Breast epithelium (tissue), 4 donors: ENCODE results near the gene ADAMTS3. TPM values are rescaled to one million over a fixed set of nuclear protein-coding genes. Genes with fewer than 3 reads are reported as not detected.

Experiments
- DNase-seq, 2 donors: peaks; one replicate each; pipeline ENCODE4 v3.0.0-alpha.2; 2019; ENCODE audit warnings: low spot score in 2 of 2
- H3K27ac ChIP-seq, 2 donors: fragments of 200-600 bp; sonication (generic) in 1 of 2; one replicate each; pipeline ENCODE4 v1.5.1; 2016 to 2019; ENCODE audit warnings: mild to moderate bottlenecking in 1 of 2
- H3K27me3 ChIP-seq, 2 donors: fragments of 200-600 bp; sonication (generic) in 1 of 2; one replicate each; pipeline versions ENCODE4 v1.5.1 to v1.6.0; 2017 to 2019; ENCODE audit warnings: control low read depth in 1 of 2, mild to moderate bottlenecking in 1 of 2
- H3K36me3 ChIP-seq: fragments of 200-600 bp; one replicate; pipeline ENCODE4 v1.5.1; 2019
- H3K4me1 ChIP-seq, 2 donors: fragments of 200-600 bp; sonication (generic); one replicate each; pipeline ENCODE4 v1.5.1; 2016 to 2019; ENCODE audit warnings: control low read depth in 1 of 2
- H3K4me3 ChIP-seq, 3 donors: fragments of 200-600 bp; sonication (generic); 1 replicate in 2 of 3; 2 replicates in 1 of 3; pipeline ENCODE4 v1.5.1; 2016 to 2019; ENCODE audit warnings: mild to moderate bottlenecking in 3 of 3, moderate library complexity in 2 of 3
- H3K9me3 ChIP-seq, 2 donors: fragments of 200-600 bp; sonication (generic) in 1 of 2; one replicate each; pipeline ENCODE4 v1.5.1; 2016 to 2019; ENCODE audit warnings: control low read depth in 1 of 2
- CTCF ChIP-seq, 3 donors: fragments of 450-650 bp; IDR thresholded peaks; one replicate each; pipeline ENCODE4 v1.5.1; 2016 to 2017; ENCODE audit warnings: antibody characterized with exemption in 3 of 3, mild to moderate bottlenecking in 3 of 3, moderate library complexity in 3 of 3
- POLR2A ChIP-seq: fragments of 450-650 bp; IDR thresholded peaks from one replicate; pipeline ENCODE4 v1.6.1; 2016; ENCODE audit warnings: antibody characterized with exemption, mild to moderate bottlenecking, moderate library complexity
- POLR2AphosphoS5 ChIP-seq, 3 donors: sonication (generic); formaldehyde crosslinking; IDR thresholded peaks; one replicate each; pipeline ENCODE4 v1.6.1; 2017; ENCODE audit warnings: antibody characterized with exemption in 3 of 3
- intact Hi-C: fragments of 100-400 bp; cut with DNase I; formaldehyde crosslinking; loops from one replicate; pipeline ENCODE4 v1.15.1; 2023; ENCODE audit warnings: low total_unique reads
- total RNA-seq, 3 donors: library from RNA; depleted of rRNA; stranded (reverse); fragments of >200 nt; gene quantifications; one replicate each; pipeline ENCODE4 v1.1.0, GENCODE V29; 2016

ADAMTS3 gene
- total RNA-seq, 3 donors from 2014 or later, result 1.9 to 5.6 (median 2.9) TPM

GRCh38 chr4:72566464-72566972 lies 2.5 kb downstream of the ADAMTS3 start:
- H3K4me3 ChIP-seq, result no peak overlapping the region
- H3K27ac ChIP-seq, result peak overlapping the region in 1 of 2 donors; percentile 34
- intact Hi-C loops, result no loop called here
- H3K9me3 ChIP-seq, result no peaks in the 10 kb centered on the region
- TF ChIP-seq POLR2AphosphoS5 (IDR thresholded peaks at IDR 0.05), result no peak
- TF ChIP-seq POLR2A, result no peak
- no peak for TF ChIP-seq CTCF (IDR thresholded peaks at IDR 0.05)
- H3K27me3 ChIP-seq, result no peaks in the 10 kb centered on the region
- no peaks in the 10 kb centered on the region for H3K4me1 ChIP-seq
- no peak for DNase-seq
- no peaks in the 10 kb centered on the region for H3K36me3 ChIP-seq

DNA sequence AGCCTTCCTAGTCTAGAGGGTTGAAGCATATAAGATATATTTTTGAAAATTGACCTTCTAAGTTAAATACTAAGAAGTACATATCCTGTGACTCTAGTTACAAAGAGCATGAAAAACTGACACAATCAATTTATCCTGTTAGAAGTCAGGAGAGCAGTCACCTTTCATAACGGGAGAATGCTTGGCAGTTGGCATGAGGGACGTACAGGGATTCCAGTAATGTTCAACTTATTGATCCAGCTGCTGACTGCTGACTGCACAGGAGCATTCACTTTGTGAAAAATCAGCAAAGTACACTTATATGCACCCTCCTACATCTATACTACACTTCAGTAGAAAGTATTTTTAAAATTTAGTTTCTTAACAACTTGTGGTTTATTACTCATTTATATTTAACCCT lies 4.2 kb downstream of the ADAMTS3 start:
- no peak for DNase-seq
- TF ChIP-seq POLR2A (no peak), POLR2AphosphoS5 (IDR thresholded peaks at IDR 0.05) (no peak), CTCF (IDR thresholded peaks at IDR 0.05) (no peak)
- H3K36me3 ChIP-seq, result no peaks in the 10 kb centered on the region
- intact Hi-C loops, result no loop called here
- H3K4me3 ChIP-seq, result no peak overlapping the region
- H3K27me3 ChIP-seq, result no peaks in the 10 kb centered on the region
- no peaks in the 10 kb centered on the region for H3K9me3 ChIP-seq
- H3K4me1 ChIP-seq, result no peaks in the 10 kb centered on the region
- H3K27ac ChIP-seq, result no peak overlapping the region

DNA sequence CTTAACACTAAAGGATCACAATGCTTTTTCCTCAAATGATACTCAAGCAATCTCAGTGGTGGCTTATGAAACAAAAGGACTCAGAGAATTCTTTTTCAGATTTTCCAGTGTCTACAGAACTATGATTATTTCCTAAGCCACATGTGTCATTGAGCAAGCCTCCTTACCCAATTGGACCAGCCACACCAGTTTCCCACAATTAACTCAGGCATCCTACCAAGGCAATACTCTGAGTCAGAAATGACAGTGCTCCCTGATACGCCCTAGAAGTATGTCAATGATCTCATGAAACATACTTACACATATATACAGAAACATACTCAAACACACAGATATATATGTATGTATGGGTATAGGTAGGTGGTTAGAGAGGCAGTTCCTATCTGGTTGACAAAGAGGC lies 4.8 kb downstream of the ADAMTS3 start:
- intact Hi-C loops, result no loop called here
- Histone ChIP-seq H3K9me3 (no peaks in the 10 kb centered on the region), H3K4me1 (no peaks in the 10 kb centered on the region), H3K36me3 (no peaks in the 10 kb centered on the region), H3K27me3 (no peaks in the 10 kb centered on the region), H3K4me3 (no peak overlapping the region), H3K27ac (no peak overlapping the region)
- TF ChIP-seq POLR2AphosphoS5 (IDR thresholded peaks at IDR 0.05) (no peak), CTCF (IDR thresholded peaks at IDR 0.05) (no peak), POLR2A (no peak)
- DNase-seq, result no peak

- Histone ChIP-seq H3K4me3 (no peak overlapping the region), H3K9me3 (no peaks in the 10 kb centered on the region), H3K4me1 (no peaks in the 10 kb centered on the region), H3K27me3 (no peaks in the 10 kb centered on the region), H3K27ac (no peak overlapping the region), H3K36me3 (no peaks in the 10 kb centered on the region)
- no peak for DNase-seq
- no peak for TF ChIP-seq POLR2A
- TF ChIP-seq CTCF (IDR thresholded peaks at IDR 0.05), result no peak
- TF ChIP-seq POLR2AphosphoS5 (IDR thresholded peaks at IDR 0.05), result no peak
- intact Hi-C loops, result loop anchor here (2.0 kb wide), 1 partner anchor 18 kb away; no protein-coding TSS in a partner anchor
These were observed 10.4 kb downstream of the ADAMTS3 start for GRCh38 chr4:72558655-72559054.

DNA sequence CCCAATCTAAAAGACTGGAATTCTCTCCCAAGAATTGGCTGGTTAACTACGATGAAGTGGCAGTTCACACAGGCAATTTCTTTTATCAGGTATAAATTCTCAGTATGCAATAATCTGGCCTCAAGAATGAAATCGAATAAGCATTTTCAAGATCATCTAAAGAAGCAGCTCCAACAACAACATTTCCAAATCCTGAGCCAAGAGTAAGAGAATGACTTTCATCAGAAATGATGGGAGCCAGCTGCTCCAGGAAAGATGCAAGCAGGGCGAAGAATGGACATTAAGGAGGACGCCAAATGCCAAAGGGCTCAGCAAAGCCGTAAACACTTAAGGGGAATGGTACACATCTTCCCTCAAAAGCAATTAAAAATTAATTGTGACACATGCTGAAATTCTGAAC lies 12.0 kb downstream of the ADAMTS3 start:
- no peaks in the 10 kb centered on the region for H3K4me1 ChIP-seq
- H3K4me3 ChIP-seq, result no peak overlapping the region
- H3K27me3 ChIP-seq, result no peaks in the 10 kb centered on the region
- H3K36me3 ChIP-seq, result no peaks in the 10 kb centered on the region
- no peak for DNase-seq
- H3K27ac ChIP-seq, result no peak overlapping the region
- TF ChIP-seq CTCF (IDR thresholded peaks at IDR 0.05), result no peak
- no peak for TF ChIP-seq POLR2AphosphoS5 (IDR thresholded peaks at IDR 0.05)
- no peak for TF ChIP-seq POLR2A
- intact Hi-C loops, result no loop called here
- H3K9me3 ChIP-seq, result no peaks in the 10 kb centered on the region
